Measurements from ENCODE around the gene PLEKHN1.

The PLEKHN1 gene

DNA sequence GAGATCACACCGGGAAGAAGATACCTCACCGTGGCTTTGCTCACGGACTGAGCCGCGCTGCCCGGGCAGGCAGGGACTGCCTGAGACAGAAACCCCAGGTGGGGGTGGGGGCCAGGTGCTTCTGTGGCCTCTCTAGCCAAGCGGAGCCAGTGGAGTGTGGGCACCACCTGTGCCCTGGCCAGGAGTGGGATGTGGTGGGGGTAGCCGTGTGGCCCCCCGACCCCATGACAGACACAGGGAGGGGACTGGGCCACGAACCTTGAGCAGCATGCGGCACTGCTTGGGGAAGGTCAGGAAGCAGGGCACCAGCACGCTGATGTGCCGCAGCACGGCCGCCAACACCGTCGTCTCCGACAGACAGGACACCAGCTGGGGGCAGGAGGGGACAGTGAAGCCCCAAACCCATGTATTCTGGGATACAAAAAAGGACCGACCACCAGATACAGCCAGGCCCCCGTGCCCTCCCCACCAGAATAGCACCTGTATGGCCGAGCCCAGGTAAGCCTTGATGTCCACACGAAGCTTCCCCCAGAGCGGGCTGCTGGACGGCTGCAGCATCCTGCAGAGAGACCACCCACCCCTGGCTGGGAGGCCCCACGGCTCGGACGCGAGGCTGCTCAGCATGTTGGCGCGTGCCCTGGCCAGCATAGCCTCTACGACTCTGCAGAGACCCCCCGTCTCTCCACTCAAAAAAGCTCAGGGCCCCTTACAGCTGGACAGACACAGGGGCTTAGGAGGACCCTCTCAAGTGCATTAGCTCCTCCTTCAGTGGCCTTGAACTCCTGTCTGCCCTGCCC, 12.6 kb upstream of the PLEKHN1 start:
- TF ChIP-seq, protein P1, sequence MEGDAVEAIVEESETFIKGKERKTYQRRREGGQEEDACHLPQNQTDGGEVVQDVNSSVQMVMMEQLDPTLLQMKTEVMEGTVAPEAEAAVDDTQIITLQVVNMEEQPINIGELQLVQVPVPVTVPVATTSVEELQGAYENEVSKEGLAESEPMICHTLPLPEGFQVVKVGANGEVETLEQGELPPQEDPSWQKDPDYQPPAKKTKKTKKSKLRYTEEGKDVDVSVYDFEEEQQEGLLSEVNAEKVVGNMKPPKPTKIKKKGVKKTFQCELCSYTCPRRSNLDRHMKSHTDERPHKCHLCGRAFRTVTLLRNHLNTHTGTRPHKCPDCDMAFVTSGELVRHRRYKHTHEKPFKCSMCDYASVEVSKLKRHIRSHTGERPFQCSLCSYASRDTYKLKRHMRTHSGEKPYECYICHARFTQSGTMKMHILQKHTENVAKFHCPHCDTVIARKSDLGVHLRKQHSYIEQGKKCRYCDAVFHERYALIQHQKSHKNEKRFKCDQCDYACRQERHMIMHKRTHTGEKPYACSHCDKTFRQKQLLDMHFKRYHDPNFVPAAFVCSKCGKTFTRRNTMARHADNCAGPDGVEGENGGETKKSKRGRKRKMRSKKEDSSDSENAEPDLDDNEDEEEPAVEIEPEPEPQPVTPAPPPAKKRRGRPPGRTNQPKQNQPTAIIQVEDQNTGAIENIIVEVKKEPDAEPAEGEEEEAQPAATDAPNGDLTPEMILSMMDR (IDR thresholded peaks at IDR 0.05; ENCODE audit: low read depth, low read length): no peak
- DNase-seq (ENCODE audit: extremely low read depth, low read depth): no peak

DNA sequence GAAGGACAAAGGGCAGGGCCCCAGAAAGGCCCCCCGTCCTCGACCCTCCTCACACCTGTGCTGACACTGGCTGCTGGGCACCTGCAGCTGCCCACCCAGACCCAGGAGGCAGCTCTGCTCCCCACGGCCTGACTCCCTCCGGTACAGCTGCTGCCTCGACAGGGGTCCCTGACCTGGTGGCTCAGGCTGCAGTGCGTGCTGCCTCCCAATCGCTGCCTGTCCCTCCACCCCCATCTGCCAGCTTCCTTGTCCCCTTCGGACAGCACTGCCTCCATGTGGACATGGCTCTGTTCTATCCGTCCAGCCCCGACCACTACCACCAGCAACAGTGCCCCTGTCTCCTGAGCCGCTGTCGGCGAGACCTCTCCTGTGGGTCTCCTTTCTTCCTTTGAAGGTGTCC, 11.4 kb upstream of the PLEKHN1 start:
- DNase-seq (ENCODE audit: extremely low read depth, low read depth): no peak
- TF ChIP-seq, protein P1 (IDR thresholded peaks at IDR 0.05; ENCODE audit: low read depth, low read length): no peak

DNA sequence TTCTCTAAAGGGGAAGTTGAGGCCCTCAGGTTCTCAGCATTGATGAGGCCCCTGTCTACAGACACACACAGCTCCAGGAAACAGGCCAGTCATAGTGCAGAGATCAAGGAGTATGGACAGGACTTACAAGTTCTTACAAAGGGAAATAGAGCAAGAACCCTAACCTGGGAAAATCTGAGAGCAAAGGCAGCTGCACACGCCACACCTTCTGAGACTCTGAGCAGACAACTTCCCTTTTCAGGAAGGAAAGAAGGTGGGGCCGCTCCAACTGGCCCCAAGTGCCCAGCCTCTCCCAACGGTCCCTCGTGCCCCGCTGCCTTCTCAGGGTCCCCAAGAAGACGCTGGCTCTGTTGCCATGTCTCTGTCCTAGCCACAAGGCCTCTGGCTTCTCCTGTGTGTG, 10.8 kb upstream of the PLEKHN1 start:
- DNase-seq (ENCODE audit: extremely low read depth, low read depth): no peak
- TF ChIP-seq, protein P1 (IDR thresholded peaks at IDR 0.05; ENCODE audit: low read depth, low read length): no peak

DNA sequence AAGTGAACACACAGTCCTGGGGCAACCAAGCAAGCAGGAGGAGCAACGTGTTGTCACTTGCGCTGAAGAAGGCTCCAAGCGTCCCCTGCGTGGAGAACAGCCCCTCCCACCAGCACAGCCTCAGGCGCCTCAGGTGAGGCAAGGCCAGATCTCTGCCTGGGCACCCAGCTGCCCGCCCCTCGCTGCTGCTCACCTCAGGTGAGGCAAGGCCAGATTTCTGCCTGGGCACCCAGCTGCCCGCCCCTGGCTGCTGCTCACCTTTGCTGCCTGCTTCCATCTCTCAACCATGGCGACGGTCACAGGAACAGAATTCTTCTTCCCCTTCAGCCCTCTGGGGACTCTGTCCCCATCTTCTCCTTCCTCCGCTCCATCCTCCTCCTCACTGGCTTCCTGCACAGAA, 9.6 kb upstream of the PLEKHN1 start:
- TF ChIP-seq, protein P1 (IDR thresholded peaks at IDR 0.05; ENCODE audit: low read depth, low read length): no peak

DNA sequence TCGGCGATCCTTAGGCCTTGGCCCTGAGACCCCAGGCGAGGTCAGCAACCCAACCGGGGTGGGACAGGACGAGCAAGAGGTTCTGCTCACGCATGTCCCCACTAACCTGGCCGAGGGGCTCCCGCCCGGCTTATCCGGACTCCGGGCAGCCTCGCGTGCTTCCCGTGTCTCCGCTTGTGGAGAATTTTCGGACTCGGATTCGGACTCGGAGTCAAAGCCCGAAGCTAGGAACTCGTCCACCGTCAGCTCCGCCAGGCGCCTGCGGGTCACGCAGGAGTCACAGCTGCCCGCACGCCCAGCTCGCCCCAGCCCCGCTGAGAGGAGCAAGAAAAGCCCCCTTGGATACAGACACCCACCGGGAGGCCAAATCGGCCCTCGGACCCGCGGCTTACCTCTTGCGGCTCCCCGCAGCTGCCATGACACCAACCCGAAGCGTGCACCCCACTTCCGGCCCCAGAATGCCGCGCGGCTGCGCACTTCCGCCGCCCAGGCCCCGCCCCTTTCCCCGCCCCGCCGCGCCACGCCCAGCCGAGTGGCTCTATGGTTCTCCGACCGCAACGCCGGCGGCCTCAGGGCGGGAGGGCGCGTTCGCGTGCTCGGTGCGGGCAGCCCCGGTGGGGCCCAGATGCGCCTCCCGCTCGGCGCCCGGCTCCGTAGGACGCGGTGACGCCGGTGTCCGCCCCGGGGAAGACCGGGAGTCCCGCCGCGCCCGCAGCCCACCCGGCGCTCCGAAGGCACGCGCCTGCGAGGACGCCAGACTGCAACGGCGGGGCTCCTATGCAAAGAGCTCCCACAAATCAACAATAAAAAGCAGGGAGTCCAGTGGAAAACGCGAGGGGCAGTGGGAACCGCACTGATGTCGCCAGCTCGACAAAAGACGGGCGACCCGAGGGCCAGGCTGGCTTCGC, 7.2 kb upstream of the PLEKHN1 start, which contains the start of gene NOC2L:
Gene NOC2L, minus strand, starts transcription at position 434 of the 908 bp plus-strand sequence. Its CDS starts 16 bp downstream, at position 418.
- DNase-seq (ENCODE audit: extremely low read depth, low read depth): peak; percentile 49
- TF ChIP-seq, protein P1 (IDR thresholded peaks at IDR 0.05; ENCODE audit: low read depth, low read length): no peak

More for the DNA sequence above, 9.6 kb upstream of the PLEKHN1 start:
- no peak for DNase-seq (ENCODE audit: extremely low read depth, low read depth)

DNA sequence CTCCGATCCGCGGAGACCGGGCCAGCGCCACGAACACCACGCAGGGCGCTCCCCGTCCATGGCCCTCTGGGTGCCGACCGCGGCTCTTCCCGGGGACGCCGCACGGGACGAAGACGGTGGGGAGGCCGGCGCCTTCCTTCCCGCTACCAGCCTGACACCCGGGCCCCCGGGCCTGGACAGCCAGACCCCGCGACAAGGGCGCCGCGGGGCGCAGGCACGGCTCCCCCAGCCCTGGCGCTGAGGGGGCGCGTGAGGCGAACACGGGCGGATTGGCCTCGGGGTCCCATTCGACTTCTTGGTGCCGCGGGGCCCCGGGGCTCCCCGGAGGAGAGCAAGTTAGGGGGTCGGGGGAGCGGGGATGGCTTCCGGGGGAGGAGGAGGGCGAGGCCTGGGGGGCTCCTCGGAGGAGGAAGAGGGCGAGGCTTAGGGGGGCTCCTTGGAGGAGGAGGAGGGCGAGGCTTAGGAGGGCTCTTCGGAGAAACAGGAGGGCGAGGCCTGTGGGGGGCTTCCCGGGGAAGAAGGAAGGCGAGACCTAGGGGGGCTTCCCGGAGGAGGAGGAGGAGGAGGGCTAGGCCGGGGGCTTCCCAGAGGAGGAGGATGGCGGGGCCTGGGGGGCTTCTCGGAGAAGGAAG, 6.4 kb upstream of the PLEKHN1 start:
- TF ChIP-seq, protein P1 (IDR thresholded peaks at IDR 0.05; ENCODE audit: low read depth, low read length): no peak
- DNase-seq (ENCODE audit: extremely low read depth, low read depth): no peak
